Measurements from ENCODE around the gene ACP6.

ACP6 gene

DNA sequence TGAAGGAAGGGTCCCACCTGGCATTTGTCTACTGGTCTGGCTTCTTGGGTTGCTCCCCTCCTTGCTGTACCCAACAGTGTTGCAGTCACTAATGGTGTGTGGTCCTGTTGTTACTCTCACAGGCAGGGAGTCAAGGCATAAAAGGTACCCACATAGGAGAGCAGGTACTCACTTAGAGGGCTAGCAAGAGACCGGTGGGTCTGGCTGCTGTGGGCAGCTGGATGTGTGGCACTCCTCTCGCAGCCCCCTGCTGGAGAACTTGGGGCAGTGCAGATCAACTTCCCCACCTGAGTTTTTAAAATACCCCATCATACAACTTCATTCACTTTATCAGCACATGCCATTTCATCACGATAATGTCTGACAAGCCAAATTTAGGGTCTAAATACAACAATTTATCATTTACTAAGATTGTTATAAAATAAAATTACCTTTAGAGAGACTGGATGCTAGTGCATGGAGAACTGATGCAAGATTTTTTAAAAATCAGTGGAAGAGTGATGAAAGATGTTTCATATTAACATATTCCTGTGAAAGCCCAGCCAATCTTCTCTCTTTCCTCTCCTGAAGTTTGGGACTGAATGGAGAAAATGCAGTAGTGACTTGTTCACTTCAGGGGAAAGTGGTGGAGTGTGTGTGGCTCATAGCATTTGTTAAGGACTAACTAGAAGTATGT, 42.8 kb downstream of the ACP6 start:
- TF ChIP-seq, protein P1, sequence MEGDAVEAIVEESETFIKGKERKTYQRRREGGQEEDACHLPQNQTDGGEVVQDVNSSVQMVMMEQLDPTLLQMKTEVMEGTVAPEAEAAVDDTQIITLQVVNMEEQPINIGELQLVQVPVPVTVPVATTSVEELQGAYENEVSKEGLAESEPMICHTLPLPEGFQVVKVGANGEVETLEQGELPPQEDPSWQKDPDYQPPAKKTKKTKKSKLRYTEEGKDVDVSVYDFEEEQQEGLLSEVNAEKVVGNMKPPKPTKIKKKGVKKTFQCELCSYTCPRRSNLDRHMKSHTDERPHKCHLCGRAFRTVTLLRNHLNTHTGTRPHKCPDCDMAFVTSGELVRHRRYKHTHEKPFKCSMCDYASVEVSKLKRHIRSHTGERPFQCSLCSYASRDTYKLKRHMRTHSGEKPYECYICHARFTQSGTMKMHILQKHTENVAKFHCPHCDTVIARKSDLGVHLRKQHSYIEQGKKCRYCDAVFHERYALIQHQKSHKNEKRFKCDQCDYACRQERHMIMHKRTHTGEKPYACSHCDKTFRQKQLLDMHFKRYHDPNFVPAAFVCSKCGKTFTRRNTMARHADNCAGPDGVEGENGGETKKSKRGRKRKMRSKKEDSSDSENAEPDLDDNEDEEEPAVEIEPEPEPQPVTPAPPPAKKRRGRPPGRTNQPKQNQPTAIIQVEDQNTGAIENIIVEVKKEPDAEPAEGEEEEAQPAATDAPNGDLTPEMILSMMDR (IDR thresholded peaks at IDR 0.05; ENCODE audit: extremely low read depth, missing control alignments) = peak; percentile 83
- DNase-seq (ENCODE audit: low spot score) = peak; percentile 73

DNA sequence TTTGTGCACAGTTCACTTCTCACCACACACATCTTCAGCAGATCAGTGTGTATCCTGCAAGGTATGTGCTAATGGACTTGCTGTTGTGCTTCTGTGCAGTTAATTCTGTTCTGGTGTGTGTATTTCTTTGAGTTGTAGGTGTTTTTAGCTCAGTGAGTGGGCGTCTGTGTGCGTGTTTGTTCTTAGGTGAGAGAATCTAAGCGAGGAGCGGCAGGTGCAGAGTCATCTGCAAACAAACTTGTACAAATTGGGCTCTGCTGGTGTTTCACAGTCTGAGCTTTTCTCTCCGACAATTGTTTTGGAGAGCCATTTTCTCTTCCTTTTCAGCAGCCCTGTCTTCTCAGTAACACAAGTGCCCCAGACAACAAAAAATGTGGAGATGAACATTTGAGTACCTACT, 43.6 kb downstream of the ACP6 start:
- TF ChIP-seq, protein P1 (IDR thresholded peaks at IDR 0.05; ENCODE audit: extremely low read depth, missing control alignments) = no peak
- no peak for DNase-seq (ENCODE audit: low spot score)

DNA sequence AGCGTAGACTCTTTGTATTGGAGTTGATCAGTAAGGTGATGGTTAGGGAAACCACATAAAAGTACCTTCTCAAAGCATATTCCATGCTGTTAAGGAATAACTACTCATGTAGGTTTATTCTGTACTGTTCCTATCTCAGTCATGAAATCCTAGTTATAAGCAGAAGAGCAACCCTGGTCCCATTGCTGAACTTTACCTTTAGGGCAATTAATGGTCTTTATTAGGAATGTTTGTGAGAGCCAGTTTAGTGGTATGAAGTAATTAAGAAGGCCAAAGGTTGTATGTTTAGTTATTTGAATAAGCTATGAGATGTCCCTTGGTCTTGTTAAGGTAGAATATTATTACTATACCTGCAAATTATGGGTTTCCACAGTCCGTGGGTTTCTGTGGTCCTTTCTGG, 44.0 kb downstream of the ACP6 start:
- TF ChIP-seq, protein P1 (IDR thresholded peaks at IDR 0.05; ENCODE audit: extremely low read depth, missing control alignments) = no peak
- no peak for DNase-seq (ENCODE audit: low spot score)

DNA sequence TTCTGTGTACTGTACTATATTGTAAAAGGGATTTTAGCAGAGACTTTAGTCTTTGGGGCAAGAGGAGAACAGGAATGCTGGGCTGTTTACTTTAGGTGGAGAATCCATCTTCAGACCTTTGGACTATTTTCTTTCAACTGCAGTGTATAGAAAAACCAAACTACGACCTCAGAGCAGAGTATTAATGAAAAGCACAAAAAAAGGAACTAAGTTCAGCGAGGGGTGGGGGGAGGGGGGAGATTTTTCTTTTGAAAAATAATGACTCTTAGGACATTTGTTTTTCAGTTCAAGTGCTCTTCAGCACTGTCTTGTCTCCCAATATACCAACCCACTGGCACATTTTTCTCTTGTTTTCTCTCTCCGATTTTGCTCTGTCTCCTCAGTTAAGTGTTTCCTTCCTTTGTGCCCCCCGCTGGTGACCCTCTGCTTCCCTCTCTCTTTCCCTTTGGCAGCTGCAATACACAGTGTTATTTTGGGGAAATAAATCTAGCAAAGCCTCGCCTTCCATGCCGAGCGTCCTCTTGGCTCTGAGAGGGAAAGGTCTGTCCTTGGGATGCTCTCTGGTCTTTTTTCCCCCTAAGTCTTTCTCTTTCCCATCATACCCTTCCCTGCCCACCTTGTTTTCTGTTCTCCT, 44.8 kb downstream of the ACP6 start:
- TF ChIP-seq, protein P1 (IDR thresholded peaks at IDR 0.05; ENCODE audit: extremely low read depth, missing control alignments) = no peak
- no peak for DNase-seq (ENCODE audit: low spot score)

GRCh38 chr1:147624529-147624928, 45.8 kb downstream of the ACP6 start:
- DNase-seq (ENCODE audit: low spot score) = no peak
- TF ChIP-seq, protein P1 (IDR thresholded peaks at IDR 0.05; ENCODE audit: extremely low read depth, missing control alignments) = no peak

DNA sequence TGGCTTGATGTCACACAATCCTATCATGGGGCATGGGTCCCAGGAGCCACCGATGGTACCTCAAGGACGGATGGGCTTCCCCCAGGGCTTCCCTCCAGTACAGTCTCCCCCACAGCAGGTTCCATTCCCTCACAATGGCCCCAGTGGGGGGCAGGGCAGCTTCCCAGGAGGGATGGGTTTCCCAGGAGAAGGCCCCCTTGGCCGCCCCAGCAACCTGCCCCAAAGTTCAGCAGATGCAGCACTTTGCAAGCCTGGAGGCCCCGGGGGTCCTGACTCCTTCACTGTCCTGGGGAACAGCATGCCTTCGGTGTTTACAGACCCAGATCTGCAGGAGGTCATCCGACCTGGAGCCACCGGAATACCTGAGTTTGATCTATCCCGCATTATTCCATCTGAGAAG, 46.3 kb downstream of the ACP6 start:
- TF ChIP-seq, protein P1 (IDR thresholded peaks at IDR 0.05; ENCODE audit: extremely low read depth, missing control alignments) = no peak
- no peak for DNase-seq (ENCODE audit: low spot score)

- TF ChIP-seq, protein P1 (IDR thresholded peaks at IDR 0.05; ENCODE audit: extremely low read depth, missing control alignments) = no peak
- no peak for DNase-seq (ENCODE audit: low spot score)
These were observed 47.6 kb downstream of the ACP6 start for GRCh38 chr1:147622731-147623130.

All from GM20000 (cell line).